ELR (cell line): ENCODE data around the gene NOMO2.
"Not testable (repeated sequence)": the region's sequence is repeated elsewhere in the genome, so short reads cannot be mapped to it uniquely, and the experiment has no call there.

ENCODE experiments used
- DNase-seq: peaks from one replicate; pipeline ENCODE4 v3.0.0-alpha.2; 2015; ENCODE audit warnings: low read depth

The NOMO2 gene

DNA sequence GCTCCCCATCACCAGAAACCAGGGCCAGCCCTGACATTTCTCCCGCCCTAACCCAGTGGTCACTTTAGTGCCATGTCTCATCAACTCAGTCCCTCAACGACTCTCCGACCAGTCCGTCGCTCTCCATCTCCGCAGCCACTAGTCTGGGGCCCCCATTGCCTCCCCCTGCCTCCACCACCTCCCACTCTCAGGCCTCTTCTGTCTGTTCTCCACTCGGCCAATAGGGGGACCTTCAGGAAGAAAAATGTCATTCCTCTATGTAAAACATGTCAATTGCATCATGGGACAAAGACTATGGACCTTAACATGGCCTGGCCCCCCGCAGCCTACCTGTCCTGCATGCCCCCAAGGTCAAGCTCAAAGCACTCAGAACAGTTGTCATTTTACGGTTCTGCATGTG is 39.3 kb downstream of the NOMO2 start:
- not testable (repeated sequence) for DNase-seq

DNA sequence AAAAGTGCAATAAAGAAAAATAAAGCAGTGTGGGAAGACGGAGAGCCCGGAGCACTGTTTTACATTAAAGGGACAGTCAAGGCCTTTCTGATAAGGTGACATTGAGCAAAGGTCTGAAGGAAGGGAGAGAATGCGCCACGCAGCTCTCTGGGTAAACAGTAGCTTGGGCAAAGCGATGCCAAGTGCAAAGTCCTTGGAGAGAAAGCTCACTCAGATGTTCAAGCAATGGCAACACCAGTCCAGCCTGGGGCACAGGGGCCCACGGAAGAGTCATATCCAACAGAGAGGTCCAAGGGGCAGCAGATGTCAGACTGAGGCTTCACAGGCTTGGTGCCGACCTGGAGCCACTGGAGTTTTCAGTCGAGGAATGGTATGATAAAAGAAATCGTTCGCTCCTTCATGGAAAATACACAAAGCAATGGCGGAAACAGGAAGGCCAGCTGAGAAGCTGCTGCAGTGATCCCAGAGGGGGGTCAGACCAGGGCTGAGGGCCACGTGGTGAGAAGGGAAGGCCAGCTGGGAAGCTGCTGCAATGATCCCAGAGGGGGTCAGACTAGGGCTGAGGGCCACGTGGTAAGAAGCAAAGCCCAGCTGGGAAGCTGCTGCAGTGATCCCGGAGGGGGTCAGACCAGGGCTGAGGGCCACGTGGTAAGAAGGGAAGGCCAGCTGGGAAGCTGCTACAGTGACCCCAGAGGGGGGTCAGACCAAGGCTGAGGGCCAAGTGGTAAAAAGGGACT is 40.3 kb downstream of the NOMO2 start:
- not testable (repeated sequence) for DNase-seq

DNA sequence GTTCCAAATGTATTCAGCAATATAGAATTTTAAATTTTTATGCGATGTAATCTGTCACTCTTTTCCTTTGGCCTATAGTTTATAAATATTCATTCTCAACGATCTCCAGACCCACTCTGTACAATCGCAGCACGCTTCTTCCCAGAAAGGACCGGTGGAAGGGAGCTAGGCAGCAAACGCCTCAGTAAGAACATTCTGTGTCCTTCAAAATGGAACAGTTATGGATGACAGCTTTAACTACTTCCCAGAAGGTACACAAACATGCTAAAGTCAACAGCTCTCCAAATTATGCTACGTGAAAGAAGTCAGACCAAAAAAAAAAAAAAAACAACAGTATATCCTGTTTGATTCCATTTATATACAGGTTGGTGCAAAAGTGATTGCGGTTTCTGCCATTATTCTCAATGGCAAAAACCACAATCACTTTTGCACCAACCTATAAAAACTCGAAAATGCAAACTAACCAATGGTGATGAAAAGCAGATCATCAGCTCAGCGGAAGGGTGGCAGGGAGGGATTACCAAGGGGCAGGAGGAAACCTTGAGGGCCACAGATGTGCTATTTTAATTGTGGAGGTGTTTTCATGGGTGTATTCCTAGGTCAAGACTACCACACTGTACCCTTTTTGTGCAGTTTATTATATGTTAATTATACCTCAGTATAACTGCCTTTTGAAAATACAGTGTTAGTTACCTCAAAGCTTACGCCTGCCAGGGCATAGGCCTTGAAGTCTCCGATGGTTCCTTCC is 43.2 kb downstream of the NOMO2 start:
- DNase-seq, result not testable (repeated sequence)

DNA sequence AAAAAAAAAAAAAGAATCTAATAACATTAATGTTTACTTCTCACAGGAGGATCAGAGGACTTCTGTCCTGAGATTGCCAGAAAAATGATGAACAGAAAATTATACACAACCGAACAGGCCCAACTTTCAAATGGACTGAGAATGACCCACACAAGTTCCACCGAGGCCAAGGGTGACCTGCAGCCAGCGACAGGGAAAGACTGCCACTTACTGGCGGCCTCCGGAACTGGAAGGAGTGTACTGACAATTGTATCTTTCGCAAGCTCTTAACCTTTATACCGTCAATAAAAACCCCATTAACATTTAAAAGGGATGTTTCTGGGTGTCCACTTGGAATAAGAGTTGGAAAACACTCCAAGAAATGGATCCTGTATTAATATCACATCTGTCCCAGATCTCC is 63.5 kb downstream of the NOMO2 start:
- not testable (repeated sequence) for DNase-seq

GRCh38 chr16:18497032-18497431 is 64.9 kb downstream of the NOMO2 start:
- DNase-seq, result not testable (repeated sequence)

- not testable (repeated sequence) for DNase-seq
These were observed 69.6 kb downstream of the NOMO2 start for GRCh38 chr16:18492118-18492897.

DNA sequence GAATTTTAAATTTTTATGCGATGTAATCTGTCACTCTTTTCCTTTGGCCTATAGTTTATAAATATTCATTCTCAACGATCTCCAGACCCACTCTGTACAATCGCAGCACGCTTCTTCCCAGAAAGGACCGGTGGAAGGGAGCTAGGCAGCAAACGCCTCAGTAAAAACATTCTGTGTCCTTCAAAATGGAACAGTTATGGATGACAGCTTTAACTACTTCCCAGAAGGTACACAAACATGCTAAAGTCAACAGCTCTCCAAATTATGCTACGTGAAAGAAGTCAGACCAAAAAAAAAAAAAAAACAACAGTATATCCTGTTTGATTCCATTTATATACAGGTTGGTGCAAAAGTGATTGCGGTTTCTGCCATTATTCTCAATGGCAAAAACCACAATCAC is 125.9 kb downstream of the NOMO2 start:
- not testable (repeated sequence) for DNase-seq

DNA sequence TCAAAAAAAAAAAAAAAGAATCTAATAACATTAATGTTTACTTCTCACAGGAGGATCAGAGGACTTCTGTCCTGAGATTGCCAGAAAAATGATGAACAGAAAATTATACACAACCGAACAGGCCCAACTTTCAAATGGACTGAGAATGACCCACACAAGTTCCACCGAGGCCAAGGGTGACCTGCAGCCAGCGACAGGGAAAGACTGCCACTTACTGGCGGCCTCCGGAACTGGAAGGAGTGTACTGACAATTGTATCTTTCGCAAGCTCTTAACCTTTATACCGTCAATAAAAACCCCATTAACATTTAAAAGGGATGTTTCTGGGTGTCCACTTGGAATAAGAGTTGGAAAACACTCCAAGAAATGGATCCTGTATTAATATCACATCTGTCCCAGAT is 146.1 kb downstream of the NOMO2 start:
- not testable (repeated sequence) for DNase-seq

- not testable (repeated sequence) for DNase-seq
These were observed 152.2 kb downstream of the NOMO2 start for GRCh38 chr16:18409532-18410293.

DNA sequence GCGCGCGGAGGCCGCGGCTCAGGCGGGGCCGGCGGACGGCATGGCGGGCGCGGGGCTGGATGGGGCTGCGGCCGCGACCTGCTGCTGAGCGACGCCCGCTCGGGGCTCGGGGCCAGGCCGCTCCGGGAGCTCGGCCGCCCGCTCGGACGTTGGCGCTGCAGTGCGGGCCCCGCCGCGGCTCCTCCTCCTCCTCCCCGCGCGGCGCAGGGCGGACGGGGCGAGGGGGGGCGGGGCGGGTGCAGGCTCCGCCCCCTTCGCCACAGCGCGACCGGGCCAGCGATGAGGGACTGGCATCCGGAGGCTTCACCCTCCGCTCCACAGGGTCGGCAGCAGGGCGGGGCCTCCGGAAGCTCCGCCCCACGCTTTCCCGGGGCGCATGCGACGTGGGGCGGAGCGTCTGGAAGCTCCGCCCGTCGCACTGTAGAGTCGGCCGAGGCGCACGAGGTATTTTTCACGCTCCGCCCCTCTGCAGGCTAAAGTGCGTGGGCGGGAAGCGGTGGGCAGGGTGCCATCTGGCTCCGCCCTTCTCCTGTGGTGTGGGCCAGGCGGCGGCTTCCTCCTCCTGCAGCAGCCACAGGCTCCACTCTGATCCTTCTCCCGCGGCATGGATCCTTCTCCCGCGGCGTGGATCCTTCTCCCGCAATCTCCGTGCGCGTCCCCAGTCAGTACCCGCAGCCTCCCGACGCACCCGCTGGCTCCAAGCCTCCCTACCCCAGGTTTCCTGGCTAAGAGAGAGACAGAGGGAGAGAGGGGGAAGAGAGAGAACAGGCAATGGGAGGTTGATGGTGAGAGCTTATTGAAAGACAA is 159.8 kb downstream of the NOMO2 start:
- not testable (repeated sequence) for DNase-seq

- not testable (repeated sequence) for DNase-seq
These were observed 160.7 kb downstream of the NOMO2 start for GRCh38 chr16:18401159-18401558.

GRCh38 chr16:18394363-18394762 is 167.5 kb downstream of the NOMO2 start:
- DNase-seq, result not testable (repeated sequence)

- not testable (repeated sequence) for DNase-seq
These were observed 174.1 kb downstream of the NOMO2 start for GRCh38 chr16:18387767-18388166.

DNA sequence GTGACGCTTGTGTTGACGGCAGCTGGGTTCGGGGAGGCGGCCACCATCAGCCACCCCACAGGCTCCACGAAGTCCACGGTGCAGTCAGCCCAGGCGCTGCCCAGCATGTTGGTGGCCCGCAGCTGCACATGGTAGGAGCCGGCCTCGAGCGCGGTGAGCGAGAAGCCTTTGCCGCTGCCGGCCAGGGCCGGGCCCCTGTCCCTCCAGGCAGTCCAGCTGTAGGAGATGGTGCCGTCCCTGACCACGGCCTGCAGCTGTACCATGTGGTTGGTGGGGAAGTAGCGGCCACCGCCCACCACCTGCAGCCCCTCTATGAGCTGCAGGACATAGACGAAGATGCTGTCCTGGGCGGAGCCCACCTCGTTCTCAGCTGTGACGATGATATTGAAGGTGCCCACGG is 175.4 kb downstream of the NOMO2 start:
- not testable (repeated sequence) for DNase-seq

GRCh38 chr16:18385285-18385684 is 176.6 kb downstream of the NOMO2 start:
- not testable (repeated sequence) for DNase-seq

- DNase-seq, result not testable (repeated sequence)
These were observed 177.0 kb downstream of the NOMO2 start for GRCh38 chr16:18384869-18385268.

DNA sequence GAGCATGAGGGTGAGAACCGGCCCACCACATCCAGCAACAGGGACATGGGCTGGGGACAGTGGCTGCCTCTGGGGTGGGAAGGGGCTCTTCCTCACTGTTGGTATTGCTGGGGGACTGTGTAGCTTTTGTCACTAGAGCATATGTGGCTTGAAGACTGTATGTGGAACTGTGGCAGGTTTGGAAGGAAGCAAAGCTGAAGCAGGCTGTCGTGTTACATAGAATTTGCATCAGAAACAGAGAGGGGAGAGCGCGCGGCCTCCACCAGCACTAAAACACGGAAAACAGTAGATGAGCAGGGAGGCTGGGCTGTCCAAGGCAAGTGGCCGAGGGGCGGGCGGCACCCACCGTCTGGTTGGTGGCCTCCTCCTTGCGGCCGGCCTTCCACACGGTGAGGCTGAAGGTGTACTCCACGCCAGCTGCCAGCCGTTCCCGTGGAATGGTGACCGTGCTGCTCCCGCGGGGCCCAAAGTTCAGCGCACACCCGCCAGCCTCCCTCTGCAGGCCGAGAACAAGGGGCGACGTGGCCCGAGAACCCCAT is 177.7 kb downstream of the NOMO2 start:
- DNase-seq, result not testable (repeated sequence)

DNA sequence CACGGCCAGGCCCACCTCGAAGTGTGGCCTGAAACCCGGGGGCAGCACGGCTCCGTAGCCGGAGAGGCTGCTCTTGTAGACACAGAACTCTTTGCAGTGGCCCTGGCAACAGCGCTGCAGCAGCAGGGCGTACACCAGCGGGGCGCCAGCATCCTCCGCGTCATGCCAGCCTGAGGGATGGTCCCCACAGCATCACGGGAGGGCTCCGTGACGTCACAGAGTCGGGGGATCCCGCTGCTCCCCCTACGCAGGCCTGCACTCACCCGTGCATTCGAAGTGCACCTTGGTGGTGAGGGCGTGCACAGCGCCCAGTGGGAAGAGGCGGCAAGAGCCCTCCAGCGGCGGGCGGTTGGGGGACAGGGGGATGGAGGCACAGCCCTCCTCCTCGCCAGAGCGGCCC is 179.2 kb downstream of the NOMO2 start:
- not testable (repeated sequence) for DNase-seq
